GM12878 (cell line): Measurements from ENCODE around the gene ULBP2. TPM values are rescaled to one million over a fixed set of nuclear protein-coding genes. Genes with fewer than 3 reads are reported as not detected.

Source experiments
- ATAC-seq: fragments of 200-7000 bp; cut with Tn5 transposase; 3 replicates; pipeline ENCODE4 v1.9.1; 2020; ENCODE audit warnings: mild to moderate bottlenecking, moderate library complexity
- BruUV-seq: library from RNA; stranded (reverse); fragments of 400-500 nt; replicated peaks from 2 replicates; lab custom pipeline; 2021; lab: Mats Ljungman, UMichigan
- CTCF ChIA-PET: fragments of 300-600 bp; sonication (Branson Sonifier 250); formaldehyde crosslinking; extraction: SDS; loops from one replicate; lab custom pipeline; 2021; ENCODE audit warnings: inconsistent platforms; lab: Yijun Ruan, JAX
- POLR2A ChIA-PET: fragments of 350-600 bp; formaldehyde crosslinking; extraction: SDS; loops from one replicate; lab custom pipeline; 2021; ENCODE audit warnings: inconsistent platforms; lab: Charles Lee
- RAD21 ChIA-PET: fragments of 300-600 bp; sonication (Branson Sonifier 250); formaldehyde crosslinking; loops from one replicate; lab custom pipeline; 2023; ENCODE audit warnings: antibody characterized with exemption; ENCODE audit not compliant: unreplicated experiment; lab: Charles Lee
- SMC1A ChIA-PET: fragments of 300-600 bp; sonication (Branson Sonifier 250); formaldehyde crosslinking; loops from one replicate; lab custom pipeline; 2023; ENCODE audit not compliant: unreplicated experiment, uncharacterized antibody; lab: Charles Lee
- DNase-seq: peaks from one replicate; pipeline ENCODE4 v3.0.0-alpha.2; 2011; ENCODE audit warnings: low read depth, low spot score
- FAIRE-seq: peaks from 3 replicates; lab custom pipeline; 2011; peaks lifted over from hg19 to GRCh38; lab: Jason Lieb, UNC
- H2AFZ ChIP-seq: 2 replicates; pipeline ENCODE4 v1.6.0; 2011; ENCODE audit warnings: low read depth, low read length, control low read depth; ENCODE audit not compliant: control insufficient read depth
- H3K27ac ChIP-seq: 2 replicates; pipeline ENCODE4 v1.5.1; 2011; ENCODE audit warnings: control low read depth; ENCODE audit not compliant: control insufficient read depth, insufficient read depth
- H3K27me3 ChIP-seq, 2 experiments: replicated peaks in 1 of 2; 2 replicates each; pipeline versions ENCODE4 v1.6.0 to v1.6.1; 2011; ENCODE audit warnings: low read length in 1 of 2; ENCODE audit not compliant: control insufficient read depth in 2 of 2, insufficient read depth in 2 of 2
- H3K36me3 ChIP-seq, 2 experiments: 2 replicates each; pipeline ENCODE4 v1.5.1; 2011; ENCODE audit warnings: low read length in 1 of 2; ENCODE audit not compliant: control insufficient read depth in 2 of 2, insufficient read depth in 2 of 2
- H3K4me1 ChIP-seq: 2 replicates; pipeline ENCODE4 v1.6.1; 2011; ENCODE audit warnings: mild to moderate bottlenecking, low read length, moderate library complexity, mixed read lengths; ENCODE audit not compliant: control insufficient read depth, insufficient read depth
- H3K4me2 ChIP-seq: 2 replicates; pipeline ENCODE4 v1.6.0; 2011; ENCODE audit warnings: control low read depth; ENCODE audit not compliant: control insufficient read depth, insufficient read depth
- H3K4me3 ChIP-seq: fragments of 200-600 bp; sonication (generic); 2 replicates; pipeline ENCODE4 v1.5.1; 2016
- H3K79me2 ChIP-seq: 2 replicates; pipeline ENCODE4 v1.6.0; 2011; ENCODE audit warnings: low read length; ENCODE audit not compliant: control insufficient read depth, insufficient read depth
- H3K9ac ChIP-seq: 2 replicates; pipeline ENCODE4 v1.8.0; 2011; ENCODE audit warnings: low read length, control low read depth, mixed read lengths; ENCODE audit not compliant: control insufficient read depth, insufficient read depth
- H3K9me3 ChIP-seq: replicated peaks from 3 replicates; pipeline ENCODE4 v1.5.1; 2011; ENCODE audit warnings: mild to moderate bottlenecking, low read length; ENCODE audit not compliant: control insufficient read depth, insufficient read depth
- H4K20me1 ChIP-seq: 2 replicates; pipeline ENCODE4 v1.6.0; 2011; ENCODE audit not compliant: control insufficient read depth, insufficient read depth
- ATF2 ChIP-seq: IDR thresholded peaks from 2 replicates; pipeline ENCODE4 v1.6.1; 2012; ENCODE audit warnings: low read length, inconsistent platforms
- E2F8 ChIP-seq: fragments of 450-650 bp; IDR thresholded peaks from 2 replicates; pipeline ENCODE4 v1.6.1; 2018; ENCODE audit warnings: mild to moderate bottlenecking, low read depth, moderate library complexity; ENCODE audit not compliant: partially characterized antibody
- ESRRA ChIP-seq: IDR thresholded peaks from 2 replicates; pipeline ENCODE4 v1.6.1; 2012; ENCODE audit warnings: mild to moderate bottlenecking, low read length, improper control_type of control experiment
- GATAD2B ChIP-seq: fragments of 450-650 bp; conservative IDR thresholded peaks from 2 replicates; pipeline ENCODE4 v1.6.1; 2017; ENCODE audit warnings: low read depth, mild to moderate bottlenecking, moderate library complexity
- HDAC6 ChIP-seq: fragments of 200-600 bp; sonication (generic); IDR thresholded peaks from one replicate; pipeline ENCODE4 v1.8.0; 2017; ENCODE audit warnings: antibody characterized with exemption; ENCODE audit not compliant: unreplicated experiment
- NFYA ChIP-seq: IDR thresholded peaks from 2 replicates; pipeline ENCODE4 v1.6.1; 2011; ENCODE audit warnings: low read depth, mild to moderate bottlenecking, low read length, improper control_type of control experiment, borderline replicate concordance
- NR2C2 ChIP-seq: IDR thresholded peaks from 2 replicates; pipeline ENCODE4 v1.6.1; 2011; ENCODE audit warnings: borderline replicate concordance, low read depth; ENCODE audit not compliant: control insufficient read depth, insufficient read length
- POU2F2 ChIP-seq: IDR thresholded peaks from 3 replicates; pipeline ENCODE4 v1.6.1; 2011; ENCODE audit warnings: low read depth, mild to moderate bottlenecking, low read length, borderline replicate concordance
- TCF7 ChIP-seq: IDR thresholded peaks from 2 replicates; pipeline ENCODE4 v1.6.1; 2014; ENCODE audit warnings: antibody characterized with exemption, borderline replicate concordance
- USF2 ChIP-seq: IDR thresholded peaks from 2 replicates; pipeline ENCODE4 v1.6.1; 2011; ENCODE audit warnings: low read depth, low read length, improper control_type of control experiment, borderline replicate concordance
- WRNIP1 ChIP-seq: IDR thresholded peaks from 2 replicates; pipeline ENCODE4 v1.6.1; 2011; ENCODE audit warnings: low read depth, low read length, improper control_type of control experiment, borderline replicate concordance
- ZNF207 ChIP-seq: fragments of 450-650 bp; IDR thresholded peaks from 2 replicates; pipeline ENCODE4 v1.6.1; 2014; ENCODE audit warnings: antibody characterized with exemption, mild to moderate bottlenecking, borderline replicate concordance
- ZNF217 ChIP-seq: fragments of 450-650 bp; IDR thresholded peaks from 2 replicates; pipeline ENCODE4 v1.6.1; 2017; ENCODE audit warnings: antibody characterized with exemption, mild to moderate bottlenecking
- WGBS: methylation state at CpG from one replicate; pipeline ENCODE4 v1.1.6; 2016; ENCODE audit warnings: low lambda C conversion rate; ENCODE audit not compliant: insufficient replicate concordance, insufficient coverage; ENCODE audit errors: missing lambda C conversion rate; 5-methylcytosine and 5-hydroxymethylcytosine counted together
- in situ Hi-C: fragments of 300-500 bp; cut with MboI; formaldehyde crosslinking; loops from 9 replicates; pipeline ENCODE4 v1.14.3; 2018; ENCODE audit warnings: mixed read lengths
- intact Hi-C: fragments of 100-400 bp; cut with micrococcal nuclease; formaldehyde crosslinking; loops from one replicate; pipeline ENCODE4 v1.14.2; 2022; ENCODE audit not compliant: unreplicated experiment
- polyA plus RNA-seq, 11 experiments: library from polyadenylated mRNA; depleted of rRNA in 4 of 11; unstranded in 6 of 11; stranded (reverse) in 5 of 11; fragments of >200 nt; fragmentation: Nextera tagmentation in 4 of 11; fragmentation: Illumina TruSeq in 1 of 11; extraction: Ambion mirVana in 4 of 11; extraction: Trizol in 1 of 11; gene quantifications; 1 replicate in 1 of 11; 2 replicates in 10 of 11; pipeline versions ENCODE4 v1.2.1 to v1.2.3, GENCODE V29; 2011 to 2016; ENCODE audit warnings: inconsistent platforms in 2 of 11, missing spikeins in 2 of 11, low read depth in 1 of 11
- total RNA-seq, 4 experiments: library from RNA; depleted of rRNA in 3 of 4; stranded (reverse); fragments of >200 nt in 3 of 4; fragmentation: Illumina TruSeq in 1 of 4; extraction: Trizol in 1 of 4; gene quantifications; 2 replicates each; pipeline versions ENCODE4 v1.2.1 to v1.2.3, GENCODE V29; 2013 to 2021

ULBP2 gene
- total and polyA plus RNA-seq, 10 of the 15 experiments (the other 5 are each of a cell fraction or from before 2014, with no cell fraction given): 0.16 to 2.5 (median 0.22) TPM; not detected in 3

GRCh38 chr6:149924933-149925252 lies 16.9 kb upstream of the ULBP2 start (continued):
- TF ChIP-seq WRNIP1 (no peak), POU2F2 (no peak), NFYA (no peak), ZNF217 (no peak), ESRRA (no peak)

GRCh38 chr6:149925253-149925973 lies 16.4 kb upstream of the ULBP2 start:
- ChIA-PET POLR2A (interaction anchor here (1.2 kb wide), 1 partner anchor 71 kb away, joined by 3 read pairs; no protein-coding TSS in a partner anchor), CTCF (interaction anchor here (0.7 to 2.1 kb wide), 3 partner anchors 90 to 891 kb away, joined by 3 to 11 read pairs (median 6); no protein-coding TSS in a partner anchor), RAD21 (no interaction called here), SMC1A (no interaction called here)
- FAIRE-seq (no peak), DNase-seq (no peak), ATAC-seq (peak; percentile 14; the same call in 2 of the 3 replicates)
- Histone ChIP-seq H3K9me3 (no peaks in the 10 kb centered on the region; the same call in 2 of the 3 replicates), H3K27me3 (peaks cover 8 to 17% of the 10 kb centered on the region in 2 experiments), H3K79me2 (no peaks in the 10 kb centered on the region), H3K27ac (no peak overlapping the region), H3K36me3 (no peaks in the 10 kb centered on the region), H2AFZ (no peak overlapping the region), H3K4me3 (no peak overlapping the region), H3K4me2 (no peak overlapping the region), H3K4me1 (no peaks in the 10 kb centered on the region), H4K20me1 (no peaks in the 10 kb centered on the region), H3K9ac (no peak overlapping the region)
- 17% methylated on average over 34 of the region's 34 CpGs for WGBS
- in situ Hi-C loops: loop anchor here (5.0 kb wide), 1 partner anchor 93 kb away; no protein-coding TSS in a partner anchor
- no peak for TF ChIP-seq E2F8
- no peak for TF ChIP-seq ATF2
- no peak for TF ChIP-seq ZNF207
- TF ChIP-seq HDAC6: no peak
- no peak for TF ChIP-seq USF2
- no peak for TF ChIP-seq TCF7
- no peak for TF ChIP-seq NR2C2
- no peak for TF ChIP-seq GATAD2B
- TF ChIP-seq NFYA: no peak
- intact Hi-C loops: no loop called here
- no TSS peak for BruUV-seq
